AG10803 (cell line): Measurements from ENCODE around the gene NR2C2.

ENCODE experiments used
- DNase-seq: peaks from one replicate; pipeline ENCODE4 v3.0.0; 2010; ENCODE audit warnings: low read depth
- H3K4me3 ChIP-seq: 2 replicates; pipeline ENCODE4 v1.5.1; 2011; ENCODE audit warnings: mild to moderate bottlenecking, low read length, control low read depth
- TF ChIP-seq, protein P1 (sequence below): conservative IDR thresholded peaks from 2 replicates; pipeline ENCODE4 v1.5.1; 2011; ENCODE audit warnings: mild to moderate bottlenecking, low read length, control low read depth, inconsistent platforms

Gene NR2C2

DNA sequence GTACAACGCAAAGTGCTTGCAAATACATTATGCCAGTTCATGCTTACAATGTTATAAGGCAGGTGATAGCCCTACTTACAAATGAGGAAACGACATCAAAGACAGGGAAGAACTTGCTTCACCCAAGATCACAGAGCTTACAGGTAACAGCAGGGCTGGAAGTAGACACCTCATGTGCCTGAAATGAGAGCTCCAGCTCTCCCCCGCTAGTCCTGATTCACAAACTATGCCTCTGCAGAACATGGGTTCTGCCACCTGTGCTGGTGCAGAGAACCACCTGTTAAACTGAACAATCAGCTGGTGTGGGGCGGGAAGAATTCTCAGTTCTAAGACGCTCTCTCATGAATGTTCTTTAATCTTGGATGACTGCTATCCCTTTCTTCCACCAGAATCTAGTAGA, 144.2 kb downstream of the NR2C2 start:
- no peak for DNase-seq
- TF ChIP-seq, protein P1, sequence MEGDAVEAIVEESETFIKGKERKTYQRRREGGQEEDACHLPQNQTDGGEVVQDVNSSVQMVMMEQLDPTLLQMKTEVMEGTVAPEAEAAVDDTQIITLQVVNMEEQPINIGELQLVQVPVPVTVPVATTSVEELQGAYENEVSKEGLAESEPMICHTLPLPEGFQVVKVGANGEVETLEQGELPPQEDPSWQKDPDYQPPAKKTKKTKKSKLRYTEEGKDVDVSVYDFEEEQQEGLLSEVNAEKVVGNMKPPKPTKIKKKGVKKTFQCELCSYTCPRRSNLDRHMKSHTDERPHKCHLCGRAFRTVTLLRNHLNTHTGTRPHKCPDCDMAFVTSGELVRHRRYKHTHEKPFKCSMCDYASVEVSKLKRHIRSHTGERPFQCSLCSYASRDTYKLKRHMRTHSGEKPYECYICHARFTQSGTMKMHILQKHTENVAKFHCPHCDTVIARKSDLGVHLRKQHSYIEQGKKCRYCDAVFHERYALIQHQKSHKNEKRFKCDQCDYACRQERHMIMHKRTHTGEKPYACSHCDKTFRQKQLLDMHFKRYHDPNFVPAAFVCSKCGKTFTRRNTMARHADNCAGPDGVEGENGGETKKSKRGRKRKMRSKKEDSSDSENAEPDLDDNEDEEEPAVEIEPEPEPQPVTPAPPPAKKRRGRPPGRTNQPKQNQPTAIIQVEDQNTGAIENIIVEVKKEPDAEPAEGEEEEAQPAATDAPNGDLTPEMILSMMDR, result no peak
- no peak overlapping the region for H3K4me3 ChIP-seq

DNA sequence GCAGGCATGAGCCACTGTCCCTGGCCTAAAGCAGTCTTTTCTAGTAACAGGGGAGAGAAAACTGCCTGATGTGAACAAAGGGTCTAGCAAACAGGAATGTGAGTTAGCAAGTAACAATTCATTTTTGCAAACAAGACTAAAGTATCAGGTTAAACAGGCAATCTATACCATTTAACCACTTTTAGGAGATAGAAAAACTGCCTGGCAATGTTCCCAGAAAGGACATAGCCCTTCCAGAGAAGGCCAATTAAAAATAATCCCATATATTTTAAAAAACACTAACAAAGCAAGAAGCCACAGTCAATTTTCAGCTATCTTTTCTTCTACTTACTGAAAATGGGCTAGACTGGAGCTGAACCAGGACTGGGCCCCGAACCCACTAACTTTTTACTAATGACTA, 145.3 kb downstream of the NR2C2 start:
- TF ChIP-seq, protein P1, result no peak
- no peak overlapping the region for H3K4me3 ChIP-seq
- DNase-seq, result no peak

DNA sequence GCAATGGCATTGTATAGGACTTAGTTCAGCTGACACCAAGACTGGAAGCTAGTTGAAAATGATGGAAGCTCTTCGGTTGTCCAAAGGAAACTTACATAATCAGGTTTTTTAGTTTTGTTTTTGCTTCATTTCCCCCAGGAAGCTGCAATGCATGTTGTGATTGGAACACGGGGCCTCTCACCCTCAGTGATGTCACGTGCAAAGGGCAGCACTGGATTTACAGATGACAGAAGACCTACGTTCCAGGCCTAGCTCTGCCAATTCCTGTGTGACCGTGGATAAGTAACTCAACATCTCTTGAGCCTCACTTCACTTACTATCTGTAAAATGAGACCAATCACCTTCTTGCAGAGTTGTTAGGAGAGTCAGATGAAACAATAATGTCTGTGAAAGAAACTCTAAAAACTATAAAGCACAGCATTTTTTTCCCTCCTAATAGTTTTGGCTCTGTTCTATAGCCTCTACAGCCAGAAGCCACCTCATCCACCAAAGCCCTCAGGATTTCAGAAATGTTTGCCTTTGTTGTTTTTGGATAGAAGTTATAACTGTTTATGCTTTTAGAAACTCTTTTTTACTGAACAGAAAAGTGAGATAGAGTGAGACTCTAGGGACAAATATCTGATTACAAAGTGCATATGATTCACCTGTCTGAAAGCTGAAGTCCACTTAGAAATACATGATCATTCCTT, 146.9 kb downstream of the NR2C2 start:
- DNase-seq, result no peak
- TF ChIP-seq, protein P1, result no peak
- no peak overlapping the region for H3K4me3 ChIP-seq

DNA sequence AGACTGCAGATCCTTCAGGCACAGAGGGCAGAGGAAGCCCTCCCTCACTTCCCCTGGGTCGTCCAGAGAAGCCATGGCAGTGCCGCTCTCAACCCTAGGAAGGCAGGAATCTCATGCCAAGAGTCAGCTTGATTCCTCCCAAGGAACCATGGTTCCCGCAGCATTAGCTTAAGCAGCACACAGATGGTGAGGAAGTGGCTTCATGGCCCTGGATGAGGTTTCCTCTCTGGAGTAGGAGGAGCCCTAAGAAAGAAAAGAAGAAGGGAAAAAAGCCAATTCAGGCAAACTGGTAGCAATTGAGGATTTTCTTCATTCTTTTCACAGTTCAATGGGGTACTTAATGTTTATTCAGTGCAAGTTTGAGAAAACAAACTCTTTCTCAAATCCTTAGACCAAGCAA, 148.7 kb downstream of the NR2C2 start:
- DNase-seq, result no peak
- no peak overlapping the region for H3K4me3 ChIP-seq
- TF ChIP-seq, protein P1, result no peak

DNA sequence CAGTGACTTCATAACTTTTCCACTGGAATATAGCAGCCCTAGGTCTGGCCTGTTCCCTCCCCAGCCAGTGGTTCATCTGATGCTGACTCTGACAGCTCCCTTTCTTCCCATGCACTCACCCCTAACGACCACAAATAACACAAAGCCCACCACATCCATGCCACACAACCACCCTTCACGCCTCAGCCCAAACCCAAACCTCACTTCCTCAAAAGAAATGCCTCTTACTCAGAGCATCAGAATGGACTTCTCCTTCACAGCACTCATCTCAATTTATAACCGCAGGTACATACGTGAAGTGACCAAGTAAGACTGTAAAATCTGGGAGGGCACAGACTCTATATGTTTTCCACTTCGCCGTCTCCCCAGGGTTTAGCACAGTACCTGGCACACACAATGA, 150.5 kb downstream of the NR2C2 start:
- TF ChIP-seq, protein P1, result no peak
- peak; percentile 19 for DNase-seq
- H3K4me3 ChIP-seq, result peak overlapping the region; percentile 99
